HG03196 (cell line): Measurements from ENCODE around the gene MRPS18C.

ENCODE experiments used
- ATAC-seq: cut with Tn5 transposase; IDR thresholded peaks from one replicate; pipeline ENCODE4 v1.9.1; 2021; ENCODE audit not compliant: unreplicated experiment

The MRPS18C gene

GRCh38 chr4:83455281-83456183 is at the start of gene MRPS18C, which contains the start of gene HELQ:
MRPS18C (plus strand) TSS chr4:83456058; CDS start chr4:83456078, 20 bp downstream.
HELQ (minus strand) TSS chr4:83455823; CDS start chr4:83455693, 130 bp downstream.
- ATAC-seq = peak; percentile 96

GRCh38 chr4:83408908-83409307 is 47.0 kb upstream of the MRPS18C start:
- no peak for ATAC-seq

- ATAC-seq = no peak
Observed at GRCh38 chr4:83413676-83414075, 42.2 kb upstream of the MRPS18C start.

- no peak for ATAC-seq
Observed at GRCh38 chr4:83417566-83417965, 38.3 kb upstream of the MRPS18C start.

- no peak for ATAC-seq
Observed at GRCh38 chr4:83418211-83418610, 37.6 kb upstream of the MRPS18C start.

- no peak for ATAC-seq
Observed at GRCh38 chr4:83431200-83431599, 24.7 kb upstream of the MRPS18C start.

GRCh38 chr4:83436680-83437079 is 19.2 kb upstream of the MRPS18C start:
- ATAC-seq = no peak

- ATAC-seq = no peak
Observed at GRCh38 chr4:83438719-83439118, 17.1 kb upstream of the MRPS18C start.

GRCh38 chr4:83440148-83440814 is 15.6 kb upstream of the MRPS18C start:
- no peak for ATAC-seq

GRCh38 chr4:83440899-83441298 is 15.0 kb upstream of the MRPS18C start:
- ATAC-seq = peak; percentile 46

- ATAC-seq = no peak
Observed at GRCh38 chr4:83449009-83449408, 6.8 kb upstream of the MRPS18C start.

- ATAC-seq = no peak
Observed at GRCh38 chr4:83454686-83455085, 1.2 kb upstream of the MRPS18C start.

GRCh38 chr4:83456184-83456501 is 285 bp downstream of the MRPS18C start:
- ATAC-seq = no peak

- no peak for ATAC-seq
Observed at GRCh38 chr4:83473423-83473822, 17.6 kb downstream of the MRPS18C start.

GRCh38 chr4:83473966-83474365 is 18.1 kb downstream of the MRPS18C start:
- no peak for ATAC-seq

- ATAC-seq = peak; percentile 98
Observed at GRCh38 chr4:83484500-83485461, 28.9 kb downstream of the MRPS18C start, which contains the start of gene ABRAXAS1. ABRAXAS1 (minus strand) TSS chr4:83485100; CDS start chr4:83485072, 28 bp downstream.

GRCh38 chr4:83486457-83487129 is 30.7 kb downstream of the MRPS18C start:
- no peak for ATAC-seq

GRCh38 chr4:83489711-83490326 is 34.0 kb downstream of the MRPS18C start:
- no peak for ATAC-seq

GRCh38 chr4:83490876-83491450 is 35.1 kb downstream of the MRPS18C start:
- peak; percentile 60 for ATAC-seq
